Liver (tissue), 9 donors: ENCODE measurements around the gene GHRHR. TPM values are rescaled to one million over a fixed set of nuclear protein-coding genes. Genes with fewer than 3 reads are reported as not detected.

Experiments used
- DNase-seq: peaks from one replicate; pipeline ENCODE4 v3.0.0-alpha.2; 2017; ENCODE audit warnings: low spot score
- H3K27ac ChIP-seq, 2 donors: one replicate each; pipeline ENCODE4 v1.7.0; 2013; ENCODE audit warnings: inconsistent platforms in 2 of 2, low read length in 2 of 2, control low read depth in 1 of 2, low read depth in 1 of 2, mild to moderate bottlenecking in 1 of 2
- H3K27me3 ChIP-seq, 4 donors: one replicate each; pipeline versions ENCODE4 v1.6.1 to v1.7.0; 2013; ENCODE audit warnings: low read length in 3 of 4, inconsistent platforms in 1 of 4, mild to moderate bottlenecking in 1 of 4, moderate library complexity in 1 of 4; ENCODE audit not compliant: control insufficient read depth in 4 of 4, insufficient read depth in 4 of 4
- H3K36me3 ChIP-seq, 4 donors: one replicate each; pipeline versions ENCODE4 v1.6.1 to v1.7.0; 2013; ENCODE audit warnings: low read length in 3 of 4, mild to moderate bottlenecking in 3 of 4, low read depth in 1 of 4, moderate library complexity in 1 of 4; ENCODE audit not compliant: control insufficient read depth in 4 of 4, insufficient read depth in 3 of 4
- H3K4me1 ChIP-seq, 4 donors: one replicate each; pipeline versions ENCODE4 v1.6.1 to v1.7.0; 2013; ENCODE audit warnings: low read length in 3 of 4, mild to moderate bottlenecking in 3 of 4, moderate library complexity in 1 of 4; ENCODE audit not compliant: control insufficient read depth in 4 of 4, insufficient read depth in 4 of 4
- H3K4me3 ChIP-seq, 3 donors: one replicate each; pipeline versions ENCODE4 v1.6.1 to v1.7.0; 2013; ENCODE audit warnings: low read length in 3 of 3, control low read depth in 1 of 3, low read depth in 1 of 3, mild to moderate bottlenecking in 1 of 3
- H3K9ac ChIP-seq, 2 donors: one replicate each; pipeline ENCODE4 v1.7.0; 2013; ENCODE audit warnings: low read length in 2 of 2, mild to moderate bottlenecking in 2 of 2, moderate library complexity in 2 of 2, control low read depth in 1 of 2, low read depth in 1 of 2
- H3K9me3 ChIP-seq, 4 donors: one replicate each; pipeline versions ENCODE4 v1.6.1 to v1.7.0; 2013; ENCODE audit warnings: low read length in 3 of 4; ENCODE audit not compliant: control insufficient read depth in 4 of 4
- ATF3 ChIP-seq: IDR thresholded peaks from 2 replicates; pipeline ENCODE4 v1.6.1; 2016; ENCODE audit warnings: antibody characterized with exemption
- CTCF ChIP-seq: fragments of 150-350 bp; IDR thresholded peaks from 2 replicates; pipeline ENCODE4 v1.5.1; 2017; ENCODE audit warnings: improper control_type of control experiment, low read depth, low read length; ENCODE audit not compliant: missing input control
- EGR1 ChIP-seq, 2 donors: IDR thresholded peaks; 2 replicates each; pipeline ENCODE4 v1.6.1; 2016 to 2018; ENCODE audit warnings: antibody characterized with exemption in 2 of 2, low read depth in 2 of 2
- FOXA1 ChIP-seq: IDR thresholded peaks from 2 replicates; pipeline ENCODE4 v1.6.1; 2016; ENCODE audit warnings: antibody characterized with exemption
- FOXA2 ChIP-seq: IDR thresholded peaks from 2 replicates; pipeline ENCODE4 v1.6.1; 2016; ENCODE audit warnings: antibody characterized with exemption
- GABPA ChIP-seq, 2 donors: IDR thresholded peaks in 1 of 2; conservative IDR thresholded peaks in 1 of 2; 2 replicates each; pipeline ENCODE4 v1.6.1; 2016; ENCODE audit warnings: antibody characterized with exemption in 2 of 2, mild to moderate bottlenecking in 1 of 2, moderate library complexity in 1 of 2
- HNF4A ChIP-seq, 2 donors: conservative IDR thresholded peaks; 2 replicates each; pipeline ENCODE4 v1.6.1; 2016; ENCODE audit warnings: antibody characterized with exemption in 2 of 2, mild to moderate bottlenecking in 2 of 2
- HNF4G ChIP-seq: IDR thresholded peaks from 2 replicates; pipeline ENCODE4 v1.6.1; 2016; ENCODE audit warnings: antibody characterized with exemption
- JUND ChIP-seq, 2 donors: IDR thresholded peaks; 2 replicates each; pipeline ENCODE4 v1.6.1; 2016; ENCODE audit warnings: antibody characterized with exemption in 2 of 2
- MAX ChIP-seq: IDR thresholded peaks from 2 replicates; pipeline ENCODE4 v1.6.1; 2016; ENCODE audit warnings: antibody characterized with exemption
- NR2F2 ChIP-seq: IDR thresholded peaks from 2 replicates; pipeline ENCODE4 v1.6.1; 2016; ENCODE audit warnings: antibody characterized with exemption
- RAD21 ChIP-seq, 2 donors: IDR thresholded peaks; 2 replicates each; pipeline ENCODE4 v1.6.1; 2016; ENCODE audit warnings: antibody characterized with exemption in 2 of 2, mild to moderate bottlenecking in 2 of 2
- REST ChIP-seq: IDR thresholded peaks from 2 replicates; pipeline ENCODE4 v1.6.1; 2016; ENCODE audit warnings: antibody characterized with exemption, mild to moderate bottlenecking
- RXRA ChIP-seq, 2 donors: IDR thresholded peaks; 2 replicates each; pipeline ENCODE4 v1.6.1; 2017 to 2018; ENCODE audit warnings: antibody characterized with exemption in 2 of 2, mild to moderate bottlenecking in 1 of 2
- SP1 ChIP-seq: IDR thresholded peaks from 2 replicates; pipeline ENCODE4 v1.6.1; 2018; ENCODE audit warnings: antibody characterized with exemption, mild to moderate bottlenecking
- TAF1 ChIP-seq: conservative IDR thresholded peaks from 2 replicates; pipeline ENCODE4 v1.6.1; 2016; ENCODE audit warnings: antibody characterized with exemption, mild to moderate bottlenecking
- YY1 ChIP-seq: IDR thresholded peaks from 2 replicates; pipeline ENCODE4 v1.6.1; 2016; ENCODE audit warnings: antibody characterized with exemption, mild to moderate bottlenecking
- ZBTB33 ChIP-seq: IDR thresholded peaks from 2 replicates; pipeline ENCODE4 v1.6.1; 2016; ENCODE audit warnings: antibody characterized with exemption
- WGBS: extraction: QIAGEN DNeasy Blood & Tissue Kit; methylation state at CpG from one replicate; pipeline ENCODE4 v1.1.7; 2013; 5-methylcytosine and 5-hydroxymethylcytosine counted together
- polyA plus RNA-seq, 2 donors: library from polyadenylated mRNA; stranded (reverse) in 1 of 2; unstranded in 1 of 2; fragments of 200-250 nt in 1 of 2; fragments of >200 nt in 1 of 2; fragmentation: Nextera tagmentation in 1 of 2; extraction: Ambion mirVana in 1 of 2; gene quantifications; one replicate each; pipeline versions ENCODE4 v1.2.1 to v1.2.3, GENCODE V29; 2013 to 2015
- total RNA-seq, 2 donors: library from RNA; depleted of rRNA; stranded (reverse); fragments of >200 nt; gene quantifications; one replicate each; pipeline ENCODE4 v1.2.3, GENCODE V29; 2014
- donor health status: healthy.
- donor health status: healthy.
- donor health status: healthy.
- donor health status: healthy.
- donor health status: healthy.

The GHRHR gene
- total and polyA plus RNA-seq, 4 donors = 0.46 to 0.50 TPM; not detected in 2

GRCh38 chr7:30984359-30985107 is 20.8 kb downstream of the GHRHR start:
- peaks cover 0 to 2% (median 0%) of the 10 kb centered on the region in 4 donors for H3K4me1 ChIP-seq
- no peaks in the 10 kb centered on the region for H3K9me3 ChIP-seq
- TF ChIP-seq GABPA (IDR thresholded peaks at IDR 0.05 in 1 of 2, conservative IDR thresholded peaks at IDR 0.05 in 1 of 2) (no peak), ATF3 (no peak), EGR1 (IDR thresholded peaks at IDR 0.05; ENCODE audit: low read depth in 2 of 2) (no peak), HNF4A (conservative IDR thresholded peaks at IDR 0.05) (no peak)
- no peaks in the 10 kb centered on the region for H3K36me3 ChIP-seq
- H3K27me3 ChIP-seq = no peaks in the 10 kb centered on the region
- WGBS = 70% methylated on average over 13 of the region's 13 CpGs
- H3K4me3 ChIP-seq = no peak overlapping the region
- no peak for DNase-seq
- no peak overlapping the region for H3K9ac ChIP-seq
- no peak overlapping the region for H3K27ac ChIP-seq

- H3K9ac ChIP-seq = no peak overlapping the region
- TF ChIP-seq ATF3 (no peak), GABPA (IDR thresholded peaks at IDR 0.05 in 1 of 2, conservative IDR thresholded peaks at IDR 0.05 in 1 of 2) (no peak), YY1 (no peak), HNF4A (conservative IDR thresholded peaks at IDR 0.05) (no peak), JUND (IDR thresholded peaks at IDR 0.05) (no peak), FOXA1 (no peak)
- H3K36me3 ChIP-seq = no peaks in the 10 kb centered on the region
- H3K4me3 ChIP-seq = no peak overlapping the region
- peaks cover 0 to 2% (median under 1%) of the 10 kb centered on the region in 4 donors for H3K4me1 ChIP-seq
- DNase-seq = no peak
- WGBS = 63% methylated on average over 7 of the region's 7 CpGs
- H3K27ac ChIP-seq = no peak overlapping the region
- H3K27me3 ChIP-seq = no peaks in the 10 kb centered on the region
- no peaks in the 10 kb centered on the region for H3K9me3 ChIP-seq
Measured at GRCh38 chr7:30985756-30986155, 22.0 kb downstream of the GHRHR start.

GRCh38 chr7:30986331-30986730 is 22.6 kb downstream of the GHRHR start:
- no peak overlapping the region for H3K9ac ChIP-seq
- no peak overlapping the region for H3K4me3 ChIP-seq
- peaks cover 0 to 2% (median under 1%) of the 10 kb centered on the region in 4 donors for H3K4me1 ChIP-seq
- TF ChIP-seq FOXA2 (no peak), HNF4G (no peak), JUND (IDR thresholded peaks at IDR 0.05) (no peak), MAX (no peak), RAD21 (IDR thresholded peaks at IDR 0.05) (no peak), EGR1 (IDR thresholded peaks at IDR 0.05; ENCODE audit: low read depth in 2 of 2) (no peak), CTCF (no peak), REST (no peak), TAF1 (no peak), YY1 (no peak), RXRA (IDR thresholded peaks at IDR 0.05) (no peak), ATF3 (no peak), FOXA1 (no peak), ZBTB33 (no peak), GABPA (IDR thresholded peaks at IDR 0.05 in 1 of 2, conservative IDR thresholded peaks at IDR 0.05 in 1 of 2) (no peak), NR2F2 (no peak), HNF4A (conservative IDR thresholded peaks at IDR 0.05) (no peak), SP1 (no peak)
- H3K27ac ChIP-seq = no peak overlapping the region
- H3K27me3 ChIP-seq = no peaks in the 10 kb centered on the region
- H3K36me3 ChIP-seq = no peaks in the 10 kb centered on the region
- 84% methylated on average over 8 of the region's 8 CpGs for WGBS
- no peaks in the 10 kb centered on the region for H3K9me3 ChIP-seq
- no peak for DNase-seq
